Lower lobe of right lung (tissue), 2 donors: ENCODE measurements around the gene COL4A1. TPM values are rescaled to one million over a fixed set of nuclear protein-coding genes. Genes with fewer than 3 reads are reported as not detected.
"Not testable (repeated sequence)": the region's sequence is repeated elsewhere in the genome, so short reads cannot be mapped to it uniquely, and the experiment has no call there.

ENCODE experiments used
- ATAC-seq, 2 donors: fragments of 200-7000 bp; cut with Tn5 transposase; one replicate each; pipeline ENCODE4 v1.9.1; 2020 to 2022; ENCODE audit warnings: mild to moderate bottlenecking in 2 of 2, moderate library complexity in 2 of 2
- DNase-seq: peaks from one replicate; pipeline ENCODE4 v3.0.0-alpha.2; 2020
- H3K27ac ChIP-seq: fragments of 200-600 bp; one replicate; pipeline ENCODE4 v1.8.0; 2022
- H3K27me3 ChIP-seq: fragments of 200-600 bp; one replicate; pipeline ENCODE4 v1.8.0; 2022; ENCODE audit warnings: low read depth
- H3K36me3 ChIP-seq: fragments of 200-600 bp; one replicate; pipeline ENCODE4 v1.8.0; 2022; ENCODE audit warnings: mild to moderate bottlenecking
- H3K4me1 ChIP-seq: fragments of 200-600 bp; one replicate; pipeline ENCODE4 v1.8.0; 2022
- H3K4me3 ChIP-seq: fragments of 200-600 bp; one replicate; pipeline ENCODE4 v1.8.0; 2022; ENCODE audit warnings: mild to moderate bottlenecking
- H3K9me3 ChIP-seq: fragments of 200-600 bp; one replicate; pipeline ENCODE4 v1.8.0; 2022
- intact Hi-C: fragments of 100-400 bp; cut with DNase I; formaldehyde crosslinking; loops from one replicate; pipeline ENCODE4 v1.11.0; 2022
- total RNA-seq: library from RNA; stranded (reverse); fragmentation: NEBNext Ultra II Directional; extraction: Animal tissue kit (Norgen Biotek cat#: 25700); gene quantifications from one replicate; pipeline ENCODE4 v1.2.1, GENCODE V29; 2021
- TF ChIP-seq, protein P1 (sequence below): fragments of 200-600 bp; IDR thresholded peaks from one replicate; pipeline ENCODE4 v1.8.0; 2022; ENCODE audit warnings: antibody characterized with exemption, mild to moderate bottlenecking
- donor health status: DM: no; HTN: yes; CAD: no; lungs with severe emphysema.

COL4A1 gene
- total RNA-seq, 1 donor from 2014 or later = 161 TPM

DNA sequence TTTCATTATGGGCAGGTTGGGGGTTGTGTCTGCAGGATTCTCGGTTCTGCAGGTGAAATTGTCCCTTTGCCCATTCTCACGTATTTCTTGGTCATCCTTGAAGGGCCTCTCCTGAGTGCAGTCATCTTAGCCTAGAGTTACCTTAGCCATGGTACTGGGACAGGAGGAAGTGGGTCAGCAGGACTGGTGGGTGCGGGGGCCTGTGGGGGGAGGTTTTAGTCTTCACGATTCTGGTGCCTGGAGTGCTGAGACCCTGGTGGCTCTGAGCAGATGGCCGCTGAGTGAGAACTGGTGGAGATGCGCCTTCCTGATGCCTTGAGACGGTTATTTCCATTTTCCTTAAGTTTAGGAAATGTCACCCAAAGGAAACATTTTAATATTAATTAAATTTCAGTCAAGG, 12.0 kb upstream of the COL4A1 start:
- Histone ChIP-seq H3K36me3 (peaks cover 4% of the 10 kb centered on the region), H3K4me3 (no peak overlapping the region), H3K27me3 (no peaks in the 10 kb centered on the region), H3K9me3 (no peaks in the 10 kb centered on the region), H3K4me1 (peaks cover 47% of the 10 kb centered on the region), H3K27ac (peak overlapping the region; percentile 81)
- intact Hi-C loops = no loop called here
- TF ChIP-seq, protein P1, sequence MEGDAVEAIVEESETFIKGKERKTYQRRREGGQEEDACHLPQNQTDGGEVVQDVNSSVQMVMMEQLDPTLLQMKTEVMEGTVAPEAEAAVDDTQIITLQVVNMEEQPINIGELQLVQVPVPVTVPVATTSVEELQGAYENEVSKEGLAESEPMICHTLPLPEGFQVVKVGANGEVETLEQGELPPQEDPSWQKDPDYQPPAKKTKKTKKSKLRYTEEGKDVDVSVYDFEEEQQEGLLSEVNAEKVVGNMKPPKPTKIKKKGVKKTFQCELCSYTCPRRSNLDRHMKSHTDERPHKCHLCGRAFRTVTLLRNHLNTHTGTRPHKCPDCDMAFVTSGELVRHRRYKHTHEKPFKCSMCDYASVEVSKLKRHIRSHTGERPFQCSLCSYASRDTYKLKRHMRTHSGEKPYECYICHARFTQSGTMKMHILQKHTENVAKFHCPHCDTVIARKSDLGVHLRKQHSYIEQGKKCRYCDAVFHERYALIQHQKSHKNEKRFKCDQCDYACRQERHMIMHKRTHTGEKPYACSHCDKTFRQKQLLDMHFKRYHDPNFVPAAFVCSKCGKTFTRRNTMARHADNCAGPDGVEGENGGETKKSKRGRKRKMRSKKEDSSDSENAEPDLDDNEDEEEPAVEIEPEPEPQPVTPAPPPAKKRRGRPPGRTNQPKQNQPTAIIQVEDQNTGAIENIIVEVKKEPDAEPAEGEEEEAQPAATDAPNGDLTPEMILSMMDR = no peak
- DNase-seq (no peak), ATAC-seq (no peak)

DNA sequence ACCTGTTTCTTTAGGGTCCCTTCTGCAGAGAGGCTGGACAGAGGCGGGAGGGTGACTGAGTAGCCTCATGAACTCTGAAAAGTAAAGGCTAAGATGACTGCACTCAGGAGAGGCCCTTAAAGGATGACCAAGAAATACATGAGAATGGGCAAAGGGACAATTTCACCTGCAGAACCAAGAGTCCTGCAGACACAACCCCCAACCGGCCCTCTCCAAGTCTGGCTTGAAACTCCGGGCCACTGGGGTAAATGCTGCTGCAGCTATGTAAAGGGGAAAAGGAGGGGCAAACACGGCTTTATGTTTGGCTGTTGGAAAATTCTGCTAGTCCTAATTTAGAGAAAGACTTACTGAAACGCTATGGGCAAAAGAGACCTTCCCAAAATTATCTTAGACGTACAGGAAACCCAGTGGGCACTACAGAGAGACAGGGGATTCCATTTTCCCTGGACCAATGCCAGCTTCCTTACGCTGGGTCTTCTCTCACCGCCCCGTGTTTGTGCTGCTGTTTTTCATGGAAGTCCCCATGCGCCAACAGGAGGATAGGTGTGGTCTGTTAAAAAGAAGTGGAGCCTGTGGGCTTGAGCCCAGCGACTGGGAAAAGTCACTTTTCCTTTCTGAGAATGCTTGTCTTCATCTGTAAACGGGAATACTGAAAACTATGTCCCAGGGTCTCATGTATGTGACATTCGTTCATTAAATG, 10.7 kb upstream of the COL4A1 start:
- intact Hi-C loops = no loop called here

DNA sequence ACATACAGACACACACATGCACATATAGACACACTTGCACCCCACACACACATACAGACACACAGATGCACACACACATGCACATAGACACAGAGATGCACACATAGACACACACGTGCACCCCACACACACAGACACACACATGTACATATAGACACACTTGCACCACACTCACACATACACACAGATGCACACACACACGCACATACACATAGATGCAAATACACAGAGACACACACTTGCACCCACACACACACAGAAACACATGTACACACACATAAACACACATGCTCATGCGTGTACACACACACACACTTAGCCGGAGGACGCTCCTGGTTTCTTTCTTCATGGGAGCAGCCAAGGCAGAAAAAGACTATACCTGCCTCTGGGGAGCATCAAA, 10.1 kb upstream of the COL4A1 start:
- intact Hi-C loops = no loop called here
- H3K27ac ChIP-seq = no peak overlapping the region
- H3K9me3 ChIP-seq = no peaks in the 10 kb centered on the region
- no peak for ATAC-seq
- DNase-seq = no peak
- TF ChIP-seq, protein P1 = no peak
- no peaks in the 10 kb centered on the region for H3K27me3 ChIP-seq
- H3K36me3 ChIP-seq = peaks cover 4% of the 10 kb centered on the region
- H3K4me3 ChIP-seq = no peak overlapping the region
- H3K4me1 ChIP-seq = peaks cover 39% of the 10 kb centered on the region

More for the DNA sequence above, 10.7 kb upstream of the COL4A1 start:
- Histone ChIP-seq H3K4me1 (peaks cover 40% of the 10 kb centered on the region), H3K9me3 (no peaks in the 10 kb centered on the region), H3K27ac (peak overlapping the region; percentile 28), H3K27me3 (no peaks in the 10 kb centered on the region), H3K4me3 (no peak overlapping the region), H3K36me3 (peaks cover 4% of the 10 kb centered on the region)
- DNase-seq = no peak
- no peak for ATAC-seq
- TF ChIP-seq, protein P1 = no peak

DNA sequence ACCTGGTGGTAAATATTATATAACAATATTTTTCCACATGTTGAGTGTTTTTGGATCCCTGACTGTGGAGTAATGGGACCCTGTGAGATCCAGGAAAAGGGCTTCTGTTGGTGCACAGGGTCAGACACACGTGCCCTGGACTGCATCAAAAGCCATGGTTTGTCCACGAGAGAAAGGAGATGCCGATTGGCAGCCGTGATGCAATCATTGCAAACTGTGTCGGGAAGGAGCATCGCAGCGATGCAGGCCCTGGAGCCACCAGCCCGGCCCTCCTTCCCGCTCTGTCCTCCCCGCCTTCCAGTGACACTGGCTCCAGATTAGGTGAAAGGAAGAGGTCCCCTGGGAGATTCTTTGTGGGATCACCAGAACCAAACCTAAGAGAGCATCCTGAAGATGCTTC, 9.2 kb upstream of the COL4A1 start:
- peaks cover 4% of the 10 kb centered on the region for H3K36me3 ChIP-seq
- peaks cover 46% of the 10 kb centered on the region for H3K4me1 ChIP-seq
- H3K27ac ChIP-seq = no peak overlapping the region
- H3K4me3 ChIP-seq = no peak overlapping the region
- no peaks in the 10 kb centered on the region for H3K9me3 ChIP-seq
- DNase-seq = no peak
- TF ChIP-seq, protein P1 = no peak
- intact Hi-C loops = no loop called here
- ATAC-seq = no peak
- H3K27me3 ChIP-seq = no peaks in the 10 kb centered on the region

DNA sequence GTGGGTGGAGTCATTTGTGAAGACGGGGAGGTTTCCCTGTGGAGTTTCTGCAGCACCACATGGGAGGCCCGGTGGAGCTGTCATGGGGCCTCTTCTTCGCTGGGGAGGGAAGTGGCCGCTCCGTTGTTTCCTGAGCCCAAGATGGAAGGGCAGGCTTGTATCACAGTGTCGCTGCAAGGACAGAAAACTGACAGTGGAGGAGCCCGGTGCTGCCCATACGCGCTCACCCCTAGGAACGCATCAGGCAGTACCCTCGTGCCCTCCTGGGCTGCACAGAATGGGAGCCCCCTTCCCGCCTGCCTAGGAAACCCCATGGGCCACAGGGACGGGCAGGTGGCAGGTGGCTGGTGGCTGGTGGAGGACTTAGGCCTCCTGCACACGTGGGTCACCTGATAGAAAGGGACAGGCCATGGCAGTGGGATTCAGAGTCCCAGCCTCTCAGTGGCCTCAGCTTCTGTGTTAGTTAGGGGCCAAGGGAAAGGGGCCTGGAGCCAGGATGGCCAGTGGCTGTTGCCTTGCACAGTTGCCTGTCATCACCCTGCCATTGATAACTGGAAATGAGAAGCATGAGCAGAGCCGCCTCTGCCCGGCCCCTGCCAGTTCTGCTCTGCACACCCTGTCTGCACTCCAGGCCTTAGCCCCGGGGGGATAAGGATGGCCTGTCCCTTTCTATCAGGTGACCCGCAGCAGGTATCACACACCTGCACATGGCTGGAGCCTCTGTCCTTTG, 7.7 kb upstream of the COL4A1 start:
- DNase-seq (no peak), ATAC-seq (no peak)
- TF ChIP-seq, protein P1 = no peak
- Histone ChIP-seq H3K27me3 (no peaks in the 10 kb centered on the region), H3K27ac (no peak overlapping the region), H3K9me3 (no peaks in the 10 kb centered on the region), H3K4me1 (peaks cover 40% of the 10 kb centered on the region), H3K36me3 (peaks cover 4% of the 10 kb centered on the region), H3K4me3 (no peak overlapping the region)
- intact Hi-C loops = no loop called here

DNA sequence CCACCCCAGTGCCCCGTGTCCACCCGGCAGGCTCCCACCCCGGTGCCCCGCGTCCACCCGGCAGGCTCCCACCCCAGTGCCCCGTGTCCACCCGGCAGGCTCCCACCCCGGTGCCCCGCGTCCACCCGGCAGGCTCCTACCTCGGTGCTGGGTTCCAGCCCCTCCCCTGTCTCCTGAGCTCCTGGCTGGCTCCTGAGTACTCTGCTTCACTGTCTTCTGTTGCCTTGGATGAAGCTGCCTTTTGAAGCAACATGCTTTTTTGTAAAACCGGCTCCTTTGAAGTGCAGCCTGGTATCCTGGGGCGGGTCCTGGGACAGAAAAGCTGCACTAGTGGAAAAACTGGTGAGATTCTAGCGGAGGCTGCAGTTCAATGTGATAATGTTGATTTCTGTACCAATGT, 6.8 kb upstream of the COL4A1 start:
- H3K4me3 ChIP-seq, ATAC-seq, H3K27me3 ChIP-seq, DNase-seq, H3K36me3 ChIP-seq, H3K27ac ChIP-seq, intact Hi-C loops, H3K9me3 ChIP-seq: not testable (repeated sequence)
- peaks cover 30% of the 10 kb centered on the region for H3K4me1 ChIP-seq

DNA sequence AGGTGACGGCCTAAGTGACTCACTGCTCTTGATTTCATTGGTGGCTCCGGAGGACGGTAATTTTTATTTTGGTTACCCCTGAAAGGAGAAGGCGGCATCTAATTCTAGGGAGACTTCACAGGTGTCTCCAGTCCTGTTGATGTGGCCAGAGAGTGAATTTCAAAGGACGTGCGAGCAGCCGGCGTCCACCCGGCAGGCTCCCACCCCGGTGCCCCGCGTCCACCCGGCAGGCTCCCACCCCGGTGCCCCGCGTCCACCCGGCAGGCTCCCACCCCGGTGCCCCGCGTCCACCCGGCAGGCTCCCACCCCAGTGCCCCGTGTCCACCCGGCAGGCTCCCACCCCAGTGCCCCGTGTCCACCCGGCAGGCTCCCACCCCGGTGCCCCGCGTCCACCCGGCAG, 6.3 kb upstream of the COL4A1 start:
- ATAC-seq, H3K27me3 ChIP-seq, intact Hi-C loops, H3K9me3 ChIP-seq, H3K36me3 ChIP-seq, DNase-seq, H3K4me3 ChIP-seq: not testable (repeated sequence)
- Histone ChIP-seq H3K4me1 (peaks cover 26% of the 10 kb centered on the region), H3K27ac (peak overlapping the region; percentile 69)
